A549 (cell line): ENCODE measurements around the gene BCAS2.

Experiments
- CEBPB ChIP-seq, 2 experiments: fragments of >200 bp in 1 of 2; sonication (Bioruptor Twin) in 1 of 2; formaldehyde crosslinking in 1 of 2; IDR thresholded peaks; 2 replicates each; pipeline ENCODE4 v1.6.1; 2012 to 2016
- CTCF ChIP-seq: fragments of >200 bp; sonication (Bioruptor Twin); formaldehyde crosslinking; IDR thresholded peaks from 3 replicates; pipeline ENCODE4 v1.5.1; 2016
- EP300 ChIP-seq, 2 experiments: fragments of >200 bp; sonication (Bioruptor Twin); formaldehyde crosslinking; IDR thresholded peaks; 2 replicates in 1 of 2; 3 replicates in 1 of 2; pipeline ENCODE4 v1.6.1; 2016 to 2017
- MAFK ChIP-seq: fragments of 450-650 bp; IDR thresholded peaks from 2 replicates; pipeline ENCODE4 v1.6.1; 2014; ENCODE audit not compliant: partially characterized antibody
- POLR2A ChIP-seq: IDR thresholded peaks from 2 replicates; pipeline ENCODE4 v1.6.1; 2012; ENCODE audit warnings: mild to moderate bottlenecking, low read length
- REST ChIP-seq: fragments of 200-600 bp; sonication (generic); IDR thresholded peaks from 2 replicates; pipeline ENCODE4 v1.6.1; 2016; ENCODE audit warnings: antibody characterized with exemption, mild to moderate bottlenecking, moderate library complexity
- USF2 ChIP-seq: fragments of 450-650 bp; IDR thresholded peaks from 2 replicates; pipeline ENCODE4 v1.6.1; 2014; ENCODE audit warnings: antibody characterized with exemption

GRCh38 chr1:114586513-114587047 is 5.2 kb upstream of the BCAS2 start:
- TF ChIP-seq CTCF (no peak), USF2 (no peak), REST (no peak), EP300 (IDR thresholded peaks at IDR 0.05) (no peak), MAFK (no peak), CEBPB (IDR thresholded peaks at IDR 0.05) (no peak), POLR2A (no peak)
